Activated T-helper 9 cell treated with anti-CD3 and anti-CD28 coated beads, Interleukin-2, amount 50 U/mL, for 16 hours (primary cell): ENCODE data around the gene NTN1.

Experiments
- DNase-seq: peaks from one replicate; pipeline ENCODE4 v3.0.0-alpha.2; 2020; ENCODE audit warnings: low read depth

The NTN1 gene

GRCh38 chr17:9218064-9218635 is 196.8 kb downstream of the NTN1 start:
- DNase-seq = no peak

GRCh38 chr17:9218911-9219310 is 197.6 kb downstream of the NTN1 start:
- DNase-seq = no peak

- DNase-seq = no peak
These were observed 198.5 kb downstream of the NTN1 start for GRCh38 chr17:9219631-9220397.

GRCh38 chr17:9220398-9221146 is 199.3 kb downstream of the NTN1 start:
- DNase-seq = no peak

GRCh38 chr17:9221147-9221921 is 200.0 kb downstream of the NTN1 start:
- no peak for DNase-seq

GRCh38 chr17:9221922-9222180 is 200.5 kb downstream of the NTN1 start:
- no peak for DNase-seq

GRCh38 chr17:9223531-9223930 is 202.2 kb downstream of the NTN1 start:
- no peak for DNase-seq

GRCh38 chr17:9224485-9224884 is 203.2 kb downstream of the NTN1 start:
- no peak for DNase-seq

GRCh38 chr17:9225305-9226101 is 204.2 kb downstream of the NTN1 start:
- no peak for DNase-seq

- no peak for DNase-seq
These were observed 205.0 kb downstream of the NTN1 start for GRCh38 chr17:9226130-9226793.

- no peak for DNase-seq
These were observed 205.5 kb downstream of the NTN1 start for GRCh38 chr17:9226794-9227135.

- no peak for DNase-seq
These were observed 206.6 kb downstream of the NTN1 start for GRCh38 chr17:9227819-9228407.

GRCh38 chr17:9228408-9229159 is 207.3 kb downstream of the NTN1 start:
- no peak for DNase-seq

- no peak for DNase-seq
These were observed 208.0 kb downstream of the NTN1 start for GRCh38 chr17:9229160-9229825.

- DNase-seq = no peak
These were observed 208.5 kb downstream of the NTN1 start for GRCh38 chr17:9229826-9230201.

- no peak for DNase-seq
These were observed 209.0 kb downstream of the NTN1 start for GRCh38 chr17:9230346-9230745.

GRCh38 chr17:9230861-9231260 is 209.6 kb downstream of the NTN1 start:
- DNase-seq = no peak

GRCh38 chr17:9231449-9232154 is 210.3 kb downstream of the NTN1 start:
- no peak for DNase-seq

- no peak for DNase-seq
These were observed 210.8 kb downstream of the NTN1 start for GRCh38 chr17:9232155-9232475.
